HUES64 (cell line): ENCODE results near the gene RGL3.
"Not testable (repeated sequence)": the region's sequence is repeated elsewhere in the genome, so short reads cannot be mapped to it uniquely, and the experiment has no call there.

Experiments used
- H3K27ac ChIP-seq: 2 replicates; pipeline ENCODE4 v1.7.0; 2013; ENCODE audit warnings: low read depth, low read length, inconsistent platforms
- H3K27me3 ChIP-seq: 2 replicates; pipeline ENCODE4 v1.6.1; 2013; ENCODE audit warnings: mild to moderate bottlenecking, low read length; ENCODE audit not compliant: insufficient read depth
- H3K36me3 ChIP-seq: 2 replicates; pipeline ENCODE4 v1.6.1; 2013; ENCODE audit warnings: mild to moderate bottlenecking, low read length; ENCODE audit not compliant: insufficient read depth
- H3K4me1 ChIP-seq: 2 replicates; pipeline ENCODE4 v1.6.1; 2013; ENCODE audit warnings: mild to moderate bottlenecking, low read length, moderate library complexity; ENCODE audit not compliant: insufficient read depth
- H3K4me3 ChIP-seq: 2 replicates; pipeline ENCODE4 v1.5.1; 2013; ENCODE audit warnings: mild to moderate bottlenecking, low read length, moderate library complexity
- H3K9ac ChIP-seq: 2 replicates; pipeline ENCODE4 v1.6.1; 2013; ENCODE audit warnings: mild to moderate bottlenecking, low read depth, low read length
- H3K9me3 ChIP-seq: 2 replicates; pipeline ENCODE4 v1.6.1; 2013; ENCODE audit warnings: low read depth, low read length; ENCODE audit not compliant: insufficient read depth
- WGBS: fragments of 150-250, 120-280 bp; methylation state at CpG from one replicate; pipeline ENCODE4 v1.1.7; 2013; ENCODE audit warnings: missing lambda C conversion rate; 5-methylcytosine and 5-hydroxymethylcytosine counted together

The RGL3 gene

DNA sequence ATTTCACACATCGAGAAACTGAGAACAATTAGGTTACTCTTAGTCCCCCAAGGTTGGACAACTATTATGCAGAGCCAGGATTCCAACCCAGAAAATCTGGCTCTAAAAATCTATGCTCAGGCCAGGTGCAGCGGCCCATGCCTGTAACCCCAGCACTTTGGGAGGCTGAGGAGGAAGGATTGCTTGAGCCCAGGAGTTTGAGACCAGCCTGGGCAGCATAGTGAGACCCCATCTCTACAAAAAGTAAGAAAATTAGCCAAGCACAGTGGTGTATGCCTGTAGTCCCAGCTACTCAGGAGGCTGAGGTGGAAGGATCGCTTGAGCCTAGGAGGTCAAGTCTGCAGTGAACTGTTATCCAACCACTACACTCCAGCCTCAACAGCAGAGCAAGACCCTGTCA lies 14.4 kb upstream of the RGL3 start:
- H3K27me3 ChIP-seq, H3K9ac ChIP-seq, H3K27ac ChIP-seq, H3K4me1 ChIP-seq, H3K9me3 ChIP-seq, H3K4me3 ChIP-seq: not testable (repeated sequence)
- WGBS, result 94% methylated on average over 3 of the region's 3 CpGs
- H3K36me3 ChIP-seq, result peaks cover 19% of the 10 kb centered on the region

DNA sequence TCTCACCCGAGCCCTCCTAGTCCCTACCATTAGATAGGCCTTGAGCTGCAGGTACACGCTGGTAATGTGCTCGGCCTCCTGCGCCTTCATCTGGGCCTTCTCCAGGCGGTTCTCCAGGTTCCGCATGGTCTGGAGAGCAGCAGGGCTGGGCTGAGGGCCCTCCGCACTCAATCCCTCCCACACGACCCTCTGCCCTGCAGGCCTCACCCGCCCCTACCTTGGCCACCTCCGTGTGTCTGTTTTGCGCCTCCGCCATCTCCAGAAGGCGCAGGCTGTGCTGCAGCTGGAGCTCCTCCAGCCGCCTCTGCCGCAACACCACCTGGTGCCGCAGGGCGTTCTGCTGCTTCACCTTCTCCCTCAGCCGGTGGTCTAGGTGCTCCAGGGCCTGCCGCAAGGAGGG lies 7.5 kb upstream of the RGL3 start:
- Histone ChIP-seq H3K36me3 (no peaks in the 10 kb centered on the region), H3K4me3 (no peak overlapping the region), H3K27ac (no peak overlapping the region), H3K4me1 (no peaks in the 10 kb centered on the region), H3K9ac (no peak overlapping the region), H3K27me3 (peaks cover 30% of the 10 kb centered on the region), H3K9me3 (no peaks in the 10 kb centered on the region)
- WGBS, result 92% methylated on average over 19 of the region's 19 CpGs

GRCh38 chr19:11425719-11426457 lies 6.8 kb upstream of the RGL3 start:
- Histone ChIP-seq H3K4me1 (no peaks in the 10 kb centered on the region), H3K27ac (no peak overlapping the region), H3K9ac (no peak overlapping the region), H3K27me3 (peaks cover 38% of the 10 kb centered on the region), H3K36me3 (no peaks in the 10 kb centered on the region), H3K9me3 (no peaks in the 10 kb centered on the region), H3K4me3 (no peak overlapping the region)
- 91% methylated on average over 28 of the region's 28 CpGs for WGBS

DNA sequence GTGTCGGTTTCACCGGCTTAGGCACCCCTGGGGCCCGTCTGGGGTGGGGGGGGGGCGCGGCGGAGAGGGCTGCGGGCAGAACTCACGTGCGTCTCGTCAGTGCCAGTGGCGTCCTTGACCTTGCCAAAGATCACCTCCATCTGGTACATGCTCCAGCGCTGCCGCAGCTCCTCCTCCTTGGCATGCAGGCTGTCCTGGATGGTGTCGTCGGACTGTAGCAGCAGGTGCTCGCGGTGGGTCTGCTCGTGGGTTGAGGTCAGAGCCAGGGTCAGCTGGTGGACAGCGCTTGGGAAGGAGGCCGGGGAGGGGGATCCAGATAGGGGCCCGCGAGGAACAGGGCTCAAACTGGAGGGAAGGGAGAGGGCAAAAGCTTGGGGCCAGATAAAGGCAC lies 4.7 kb upstream of the RGL3 start:
- 73% methylated on average over 22 of the region's 22 CpGs for WGBS
- H3K36me3 ChIP-seq, result no peaks in the 10 kb centered on the region
- H3K27ac ChIP-seq, result no peak overlapping the region
- no peak overlapping the region for H3K4me3 ChIP-seq
- H3K27me3 ChIP-seq, result peaks cover 58% of the 10 kb centered on the region
- peaks cover 4% of the 10 kb centered on the region; the same call in 1 of the 2 replicates for H3K4me1 ChIP-seq
- no peak overlapping the region for H3K9ac ChIP-seq
- H3K9me3 ChIP-seq, result no peaks in the 10 kb centered on the region

DNA sequence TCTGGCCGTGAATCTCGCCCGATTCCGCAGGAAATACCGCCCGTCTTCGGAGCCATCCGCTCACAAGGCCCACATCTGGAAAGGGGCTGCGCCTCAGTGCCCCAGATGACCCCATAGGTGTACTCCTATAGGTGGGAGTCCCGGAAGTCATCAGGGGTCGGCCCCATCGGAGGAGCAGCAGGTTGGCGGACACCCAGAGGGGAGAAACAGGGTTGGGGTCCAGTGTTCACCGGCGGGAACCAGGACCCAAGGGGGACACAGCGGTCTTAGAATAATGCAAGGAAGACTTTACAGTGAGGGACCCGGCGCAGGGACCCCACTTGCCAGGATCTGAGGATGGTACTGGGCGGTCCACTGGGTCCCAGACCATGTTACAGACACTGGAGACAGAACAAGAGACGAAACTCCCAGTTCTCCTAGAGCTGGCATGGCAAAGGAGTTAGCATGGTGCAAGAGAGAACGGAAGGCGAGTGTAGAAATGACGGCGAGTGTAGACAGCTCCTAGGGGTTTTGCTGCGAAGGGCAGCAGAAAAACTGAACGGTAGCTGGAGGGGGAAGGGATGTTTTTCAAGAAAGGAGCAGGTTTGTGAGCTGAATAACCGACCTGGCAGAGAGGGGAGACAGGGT lies 4.2 kb upstream of the RGL3 start:
- no peak overlapping the region for H3K27ac ChIP-seq
- H3K9ac ChIP-seq, result no peak overlapping the region
- H3K9me3 ChIP-seq, result no peaks in the 10 kb centered on the region
- WGBS, result 80% methylated on average over 27 of the region's 27 CpGs
- peaks cover 63% of the 10 kb centered on the region for H3K27me3 ChIP-seq
- H3K4me3 ChIP-seq, result peak overlapping the region; percentile 54; the same call in 1 of the 2 replicates
- no peaks in the 10 kb centered on the region for H3K36me3 ChIP-seq
- peaks cover 4% of the 10 kb centered on the region; the same call in 1 of the 2 replicates for H3K4me1 ChIP-seq

DNA sequence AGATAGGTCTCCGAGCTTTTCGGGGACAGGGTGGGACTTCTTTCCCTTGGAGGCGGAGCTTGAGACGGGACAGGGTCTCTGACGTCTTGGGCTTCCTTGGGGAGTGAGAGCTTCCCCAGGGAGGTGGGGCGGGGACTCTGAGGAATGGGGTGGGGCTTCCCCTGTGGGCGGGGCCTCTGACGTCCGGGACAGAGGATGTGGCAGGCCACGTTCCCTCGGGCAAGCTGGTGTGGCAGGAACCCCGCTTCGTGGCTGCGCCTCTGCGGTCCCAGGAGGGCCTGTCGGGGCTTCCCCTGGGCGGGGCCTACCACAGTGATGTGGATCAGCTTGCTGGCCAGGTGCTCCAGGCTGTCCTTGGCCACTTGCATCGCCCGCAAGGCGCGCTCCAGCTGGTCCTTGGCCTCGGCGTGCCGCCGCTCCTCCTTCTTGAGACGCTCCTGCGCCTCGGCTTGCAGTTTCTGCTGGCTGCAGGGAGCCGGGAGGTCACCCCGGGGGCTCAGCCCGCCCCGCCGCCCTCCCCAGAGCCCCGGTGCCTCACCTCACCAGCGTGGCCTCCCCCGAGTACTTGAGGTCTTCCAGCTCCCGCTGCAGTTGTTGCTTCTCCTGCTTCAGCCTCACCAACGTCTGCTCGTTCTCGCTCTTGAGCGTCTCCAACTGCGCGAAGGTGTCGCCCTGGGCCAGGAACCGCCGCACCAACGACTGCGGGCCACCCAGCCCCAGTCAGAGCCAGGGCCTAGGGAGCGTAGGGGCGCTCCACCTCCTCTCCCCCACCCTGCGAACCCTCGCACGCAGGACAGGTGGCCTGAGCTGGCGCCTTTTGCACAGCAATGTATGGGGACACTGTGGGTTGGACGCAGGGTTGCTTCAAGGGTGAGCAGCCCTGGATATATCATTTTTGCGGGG lies 3.3 kb upstream of the RGL3 start:
- Histone ChIP-seq H3K9me3 (no peaks in the 10 kb centered on the region), H3K27ac (no peak overlapping the region; the same call in 1 of the 2 replicates), H3K27me3 (peaks cover 70% of the 10 kb centered on the region), H3K4me3 (peak overlapping the region; percentile 54), H3K36me3 (no peaks in the 10 kb centered on the region), H3K4me1 (peaks cover 4% of the 10 kb centered on the region; the same call in 1 of the 2 replicates), H3K9ac (peak overlapping the region; percentile 31; the same call in 1 of the 2 replicates)
- WGBS, result 12% methylated on average over 56 of the region's 56 CpGs

DNA sequence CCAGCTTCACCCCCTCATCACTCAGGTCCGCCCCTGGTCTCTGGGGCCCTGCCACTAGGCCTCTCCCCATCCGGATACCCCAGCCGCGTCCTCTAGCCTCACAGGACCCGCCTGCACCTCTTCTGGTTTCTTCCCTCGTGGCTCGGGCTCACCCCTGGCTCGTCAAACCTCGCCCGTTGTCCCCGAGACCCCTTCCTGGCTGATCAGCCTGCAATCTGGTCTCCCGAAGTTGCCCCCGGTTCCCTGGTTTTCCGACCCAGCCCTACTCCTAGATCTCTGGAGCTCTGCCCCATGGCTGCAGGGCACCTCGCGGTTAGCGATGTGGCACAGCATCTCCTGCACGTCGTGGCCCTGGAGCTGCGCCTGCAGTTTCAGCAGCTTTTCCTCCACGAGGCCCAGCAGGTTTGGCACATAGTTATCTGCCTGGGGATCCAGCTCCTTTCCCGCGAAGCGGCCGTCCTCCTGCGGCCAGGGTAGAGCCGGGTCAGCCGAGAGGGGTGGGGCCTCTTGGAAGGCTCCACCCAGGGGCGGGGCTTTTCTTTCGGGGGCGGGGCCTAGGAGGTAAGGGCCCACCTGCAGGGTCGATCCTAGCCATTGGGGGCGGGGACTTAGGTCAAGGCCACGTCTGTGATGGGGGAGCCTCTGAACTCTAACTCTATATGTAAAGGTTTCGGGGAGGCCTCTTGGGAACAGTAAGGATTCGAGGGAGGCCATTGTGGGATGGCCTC lies 2.4 kb upstream of the RGL3 start:
- WGBS, result 6% methylated on average over 36 of the region's 36 CpGs
- Histone ChIP-seq H3K36me3 (no peaks in the 10 kb centered on the region), H3K9ac (no peak overlapping the region), H3K4me1 (peaks cover 4% of the 10 kb centered on the region; the same call in 1 of the 2 replicates), H3K27me3 (peaks cover 71% of the 10 kb centered on the region), H3K4me3 (peak overlapping the region; percentile 54), H3K9me3 (no peaks in the 10 kb centered on the region), H3K27ac (no peak overlapping the region; the same call in 1 of the 2 replicates)

DNA sequence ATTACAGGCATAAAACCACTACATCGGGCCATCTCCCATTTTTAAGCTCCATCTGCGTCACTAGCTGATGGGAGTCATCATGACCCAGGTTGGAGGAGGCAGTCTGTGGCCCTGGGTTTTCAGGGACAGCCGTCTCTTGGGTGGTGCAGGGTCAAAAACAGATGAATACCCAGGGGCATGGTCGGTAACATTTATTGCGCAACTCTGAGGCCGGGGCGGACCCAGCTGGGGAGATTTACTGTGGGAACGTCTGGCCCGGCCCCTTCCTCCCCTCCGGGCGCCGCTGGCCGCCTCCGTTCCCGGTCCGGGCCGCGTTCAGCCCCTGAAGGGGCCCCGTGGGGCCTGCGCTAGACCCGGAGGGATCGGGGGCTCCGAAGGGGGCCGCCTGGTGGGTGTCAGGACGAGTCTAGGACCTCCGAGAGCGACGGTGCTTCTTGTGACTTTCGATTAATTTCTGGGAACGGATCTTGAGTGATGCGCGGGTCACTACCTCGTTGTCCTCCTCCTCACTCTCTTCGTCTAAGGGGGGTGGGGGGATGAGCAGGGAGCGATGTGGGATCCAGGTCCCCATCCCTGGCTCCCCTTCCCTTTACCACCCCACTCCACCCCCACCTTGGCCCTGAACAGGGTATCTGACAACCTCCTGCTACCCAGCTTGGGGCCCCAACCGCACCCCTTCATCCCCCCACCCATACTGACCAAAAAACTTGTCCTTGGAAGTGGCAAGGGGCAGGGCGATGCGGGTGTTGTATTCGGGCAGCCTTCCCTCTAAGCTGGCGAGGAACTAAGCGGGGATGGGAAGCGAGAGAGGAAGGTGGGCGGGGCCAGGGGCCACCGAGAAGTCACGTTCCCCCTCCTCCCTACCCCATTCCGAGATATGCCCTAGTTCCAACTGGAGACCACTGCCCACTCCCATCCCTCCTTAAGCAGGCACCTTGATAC lies 1.6 kb upstream of the RGL3 start:
- Histone ChIP-seq H3K36me3 (no peaks in the 10 kb centered on the region), H3K9me3 (no peaks in the 10 kb centered on the region), H3K4me1 (peaks cover 4% of the 10 kb centered on the region; the same call in 1 of the 2 replicates), H3K27me3 (peaks cover 71% of the 10 kb centered on the region), H3K9ac (no peak overlapping the region), H3K4me3 (peak overlapping the region; percentile 54), H3K27ac (no peak overlapping the region)
- 5% methylated on average over 41 of the region's 46 CpGs for WGBS

- 3% methylated on average over 12 of the region's 16 CpGs for WGBS
- peak overlapping the region; percentile 42; the same call in 1 of the 2 replicates for H3K9ac ChIP-seq
These were observed 993 bp downstream of the RGL3 start for GRCh38 chr19:11418094-11418548.

More at GRCh38 chr19:11418094-11418548, 993 bp downstream of the RGL3 start:
- Histone ChIP-seq H3K27me3 (peaks cover 56% of the 10 kb centered on the region), H3K4me1 (peaks cover 4% of the 10 kb centered on the region; the same call in 1 of the 2 replicates), H3K9me3 (no peaks in the 10 kb centered on the region), H3K27ac (no peak overlapping the region; the same call in 1 of the 2 replicates), H3K4me3 (peak overlapping the region; percentile 88), H3K36me3 (no peaks in the 10 kb centered on the region)
